Parathyroid adenoma (tissue), 2 donors: ENCODE measurements around the gene EGFLAM.
A peak's percentile ranks its signal among the peaks of the same experiment; 100 is the strongest.

Experiments
- H2AFZ ChIP-seq: fragments of 300-600 bp; sonication (generic); one replicate; pipeline ENCODE4 v1.7.0; 2017; ENCODE audit warnings: antibody characterized with exemption, mild to moderate bottlenecking
- H3K27ac ChIP-seq: fragments of 300-600 bp; sonication (generic); one replicate; pipeline ENCODE4 v1.7.0; 2017
- H3K27me3 ChIP-seq: fragments of 300-600 bp; sonication (generic); one replicate; pipeline ENCODE4 v1.7.0; 2017; ENCODE audit warnings: low read length; ENCODE audit not compliant: control insufficient read depth, insufficient read depth
- H3K36me3 ChIP-seq: fragments of 300-600 bp; sonication (generic); one replicate; pipeline ENCODE4 v1.7.0; 2017; ENCODE audit warnings: low read length; ENCODE audit not compliant: control insufficient read depth, insufficient read depth
- H3K4me1 ChIP-seq: fragments of 300-600 bp; sonication (generic); one replicate; pipeline ENCODE4 v1.7.0; 2017; ENCODE audit warnings: control low read depth
- H3K4me2 ChIP-seq: fragments of 300-600 bp; sonication (generic); one replicate; pipeline ENCODE4 v1.7.0; 2017; ENCODE audit warnings: low read length
- H3K4me3 ChIP-seq: fragments of 300-600 bp; sonication (generic); one replicate; pipeline ENCODE4 v1.7.0; 2017; ENCODE audit warnings: low read depth, low read length
- H3K79me2 ChIP-seq: fragments of 300-600 bp; sonication (generic); one replicate; pipeline ENCODE4 v1.7.0; 2017; ENCODE audit warnings: control low read depth
- H3K9ac ChIP-seq: fragments of 300-600 bp; sonication (generic); one replicate; pipeline ENCODE4 v1.7.0; 2017; ENCODE audit warnings: mild to moderate bottlenecking
- H3K9me3 ChIP-seq: fragments of 300-600 bp; sonication (generic); one replicate; pipeline ENCODE4 v1.7.0; 2017; ENCODE audit warnings: low read length; ENCODE audit not compliant: control insufficient read depth
- TF ChIP-seq, protein P1 (sequence below): fragments of 300-600 bp; sonication (generic); IDR thresholded peaks from one replicate; pipeline ENCODE4 v1.7.0; 2017; ENCODE audit warnings: antibody characterized with exemption, mild to moderate bottlenecking
- donor health status: primary hyperparathyroidism.

Gene EGFLAM

DNA sequence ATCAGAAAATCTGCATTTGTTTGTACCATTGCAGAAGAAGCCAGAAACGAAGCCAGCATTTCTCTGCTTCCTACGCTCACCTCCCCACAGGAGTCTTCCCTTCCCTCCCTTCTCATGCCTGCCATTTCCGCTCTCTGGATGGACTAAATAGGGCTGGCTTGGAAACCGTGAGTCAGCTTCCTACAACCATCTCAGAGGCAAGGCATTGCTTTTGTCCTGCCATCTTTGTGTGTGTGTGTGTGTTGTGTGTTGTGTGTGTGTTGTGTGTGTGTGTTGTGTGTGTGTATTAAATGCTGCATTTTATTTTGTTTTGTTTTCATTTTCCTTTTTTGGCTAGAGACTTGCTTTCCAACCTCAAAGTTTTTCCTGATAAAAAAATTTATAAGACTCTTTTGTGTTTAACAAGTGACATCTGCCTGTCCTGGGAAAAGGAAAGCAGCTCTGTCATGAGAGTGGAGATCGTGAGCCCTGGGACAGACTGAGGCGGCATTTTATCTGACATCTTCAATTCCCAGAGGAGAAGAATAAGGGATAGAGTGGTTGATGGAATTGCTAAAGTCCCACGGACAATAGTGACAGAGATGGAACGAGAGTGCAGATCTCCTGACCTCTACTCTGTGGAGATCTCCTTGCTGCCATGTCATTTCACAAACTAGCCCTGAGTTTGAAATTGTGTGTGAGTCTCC lies 7.5 kb upstream of the EGFLAM start:
- Histone ChIP-seq H3K27me3 (no peaks in the 10 kb centered on the region), H3K4me2 (no peak overlapping the region), H3K9ac (no peak overlapping the region), H3K4me3 (no peak overlapping the region), H3K27ac (no peak overlapping the region), H2AFZ (no peak overlapping the region), H3K4me1 (no peaks in the 10 kb centered on the region), H3K79me2 (no peaks in the 10 kb centered on the region), H3K36me3 (no peaks in the 10 kb centered on the region), H3K9me3 (no peaks in the 10 kb centered on the region)
- TF ChIP-seq, protein P1, sequence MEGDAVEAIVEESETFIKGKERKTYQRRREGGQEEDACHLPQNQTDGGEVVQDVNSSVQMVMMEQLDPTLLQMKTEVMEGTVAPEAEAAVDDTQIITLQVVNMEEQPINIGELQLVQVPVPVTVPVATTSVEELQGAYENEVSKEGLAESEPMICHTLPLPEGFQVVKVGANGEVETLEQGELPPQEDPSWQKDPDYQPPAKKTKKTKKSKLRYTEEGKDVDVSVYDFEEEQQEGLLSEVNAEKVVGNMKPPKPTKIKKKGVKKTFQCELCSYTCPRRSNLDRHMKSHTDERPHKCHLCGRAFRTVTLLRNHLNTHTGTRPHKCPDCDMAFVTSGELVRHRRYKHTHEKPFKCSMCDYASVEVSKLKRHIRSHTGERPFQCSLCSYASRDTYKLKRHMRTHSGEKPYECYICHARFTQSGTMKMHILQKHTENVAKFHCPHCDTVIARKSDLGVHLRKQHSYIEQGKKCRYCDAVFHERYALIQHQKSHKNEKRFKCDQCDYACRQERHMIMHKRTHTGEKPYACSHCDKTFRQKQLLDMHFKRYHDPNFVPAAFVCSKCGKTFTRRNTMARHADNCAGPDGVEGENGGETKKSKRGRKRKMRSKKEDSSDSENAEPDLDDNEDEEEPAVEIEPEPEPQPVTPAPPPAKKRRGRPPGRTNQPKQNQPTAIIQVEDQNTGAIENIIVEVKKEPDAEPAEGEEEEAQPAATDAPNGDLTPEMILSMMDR: no peak

DNA sequence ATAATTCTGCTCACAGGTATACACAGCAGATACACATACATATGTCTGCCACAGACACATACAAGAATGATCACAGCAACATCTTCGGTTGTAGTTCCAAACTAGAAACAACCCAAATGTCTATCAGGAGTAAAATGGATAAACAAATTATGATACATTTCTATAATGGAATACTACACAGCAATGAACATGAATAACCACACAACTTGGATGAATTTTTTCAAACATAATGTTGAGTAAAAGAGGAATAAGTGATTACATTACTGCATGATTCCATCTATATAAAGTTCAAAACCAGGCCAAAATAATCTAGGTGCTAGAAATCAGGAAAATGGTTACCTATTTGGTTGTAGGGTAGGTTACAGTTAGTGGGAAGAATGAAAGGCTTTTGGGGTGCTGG lies 4.6 kb upstream of the EGFLAM start:
- H3K27me3 ChIP-seq: peaks cover 3% of the 10 kb centered on the region

DNA sequence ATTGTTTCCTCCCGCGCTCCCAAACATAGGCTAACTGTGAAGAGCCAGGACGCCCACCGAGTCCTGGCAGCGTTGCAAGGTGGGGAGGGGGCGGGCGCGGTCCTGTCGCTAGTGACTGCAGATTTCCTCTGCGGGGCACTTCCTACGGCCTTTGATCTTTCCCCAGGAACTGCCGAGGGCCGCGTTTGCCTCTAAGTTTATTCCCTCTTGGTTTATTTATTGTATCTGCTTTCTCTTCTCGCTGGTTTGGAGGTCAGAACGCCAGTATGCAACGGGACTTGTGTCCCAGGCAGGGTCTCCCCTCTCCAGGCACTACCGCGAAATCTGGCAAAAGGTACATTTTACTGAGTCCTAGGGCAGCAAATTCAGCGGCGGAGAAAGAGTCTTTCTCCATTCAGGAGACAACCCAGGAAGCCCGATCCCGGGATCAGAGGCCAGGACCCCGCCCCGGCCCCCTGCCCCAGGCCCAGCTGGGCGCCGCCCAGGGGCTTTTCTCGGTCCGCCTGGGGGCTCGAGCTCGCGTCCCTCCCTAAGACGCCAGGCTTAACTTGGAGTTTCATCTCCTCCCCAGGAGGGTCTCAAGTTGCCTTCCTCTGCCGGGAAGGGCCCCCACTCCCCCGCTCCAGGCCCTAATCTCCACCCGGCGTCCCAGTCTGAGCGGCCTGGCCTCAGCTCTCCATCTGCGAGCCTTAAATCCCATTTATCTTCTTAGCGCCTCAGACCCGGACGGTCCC lies 884 bp upstream of the EGFLAM start:
- no peak overlapping the region for H3K27ac ChIP-seq
- no peak overlapping the region for H3K4me3 ChIP-seq
- H3K4me1 ChIP-seq: no peaks in the 10 kb centered on the region
- no peaks in the 10 kb centered on the region for H3K79me2 ChIP-seq
- TF ChIP-seq, protein P1: no peak
- H2AFZ ChIP-seq: no peak overlapping the region
- peak overlapping the region; percentile 56 for H3K4me2 ChIP-seq
- H3K36me3 ChIP-seq: no peaks in the 10 kb centered on the region
- peaks cover 6% of the 10 kb centered on the region for H3K27me3 ChIP-seq
- H3K9me3 ChIP-seq: no peaks in the 10 kb centered on the region
- no peak overlapping the region for H3K9ac ChIP-seq

More for the DNA sequence above, 4.6 kb upstream of the EGFLAM start:
- no peaks in the 10 kb centered on the region for H3K9me3 ChIP-seq
- no peak overlapping the region for H3K4me3 ChIP-seq
- no peak overlapping the region for H2AFZ ChIP-seq
- TF ChIP-seq, protein P1: no peak
- H3K4me1 ChIP-seq: no peaks in the 10 kb centered on the region
- no peaks in the 10 kb centered on the region for H3K79me2 ChIP-seq
- no peak overlapping the region for H3K27ac ChIP-seq
- H3K9ac ChIP-seq: no peak overlapping the region
- H3K36me3 ChIP-seq: no peaks in the 10 kb centered on the region
- no peak overlapping the region for H3K4me2 ChIP-seq

DNA sequence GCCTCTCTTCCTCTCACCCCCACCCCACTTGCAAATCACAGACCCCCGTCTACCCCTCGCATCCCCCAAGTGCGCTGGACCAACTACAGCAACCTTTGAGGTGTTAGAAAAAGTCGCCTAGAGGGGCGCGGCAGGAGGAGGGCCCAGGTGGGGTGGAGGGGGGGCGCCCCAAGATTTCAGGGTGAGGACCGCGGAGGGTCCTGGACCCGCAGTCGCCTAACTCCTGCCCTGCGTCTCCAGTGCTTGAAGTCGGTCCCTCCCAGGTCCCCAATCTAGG lies 379 bp upstream of the EGFLAM start:
- Histone ChIP-seq H3K27ac (no peak overlapping the region), H3K4me2 (peak overlapping the region; percentile 56), H3K36me3 (no peaks in the 10 kb centered on the region), H3K9me3 (no peaks in the 10 kb centered on the region), H3K4me3 (peak overlapping the region; percentile 36), H3K4me1 (no peaks in the 10 kb centered on the region), H3K27me3 (peaks cover 6% of the 10 kb centered on the region), H2AFZ (no peak overlapping the region), H3K79me2 (no peaks in the 10 kb centered on the region), H3K9ac (no peak overlapping the region)
- TF ChIP-seq, protein P1: no peak
